IMR-90 (cell line): ENCODE measurements around the gene SNED1. TPM values are rescaled to one million over a fixed set of nuclear protein-coding genes. Genes with fewer than 3 reads are reported as not detected.

ENCODE experiments used
- ATAC-seq: fragments of 200-7000 bp; cut with Tn5 transposase; 2 replicates; pipeline ENCODE4 v1.9.1; 2020; ENCODE audit warnings: low read depth, mild to moderate bottlenecking, moderate library complexity
- BruUV-seq: library from RNA; stranded (reverse); fragments of 400-500 nt; replicated peaks from 2 replicates; lab custom pipeline; 2021; lab: Mats Ljungman, UMichigan
- CTCF ChIA-PET: fragments of 300-600 bp; formaldehyde crosslinking; extraction: SDS; loops from one replicate; lab custom pipeline; 2021; ENCODE audit warnings: antibody characterized with exemption; lab: Yijun Ruan, JAX
- POLR2A ChIA-PET: fragments of 300-600 bp; sonication (Branson Sonifier 250); formaldehyde crosslinking; loops from one replicate; lab custom pipeline; 2022; ENCODE audit warnings: antibody characterized with exemption; ENCODE audit not compliant: unreplicated experiment; lab: Charles Lee
- DNase-seq: peaks from one replicate; pipeline ENCODE4 v3.0.0; 2013
- H2AFZ ChIP-seq: replicated peaks from 2 replicates; pipeline ENCODE3; 2013; ENCODE audit warnings: low read length, mild to moderate bottlenecking; ENCODE audit not compliant: poor library complexity
- H2AK5ac ChIP-seq: 2 replicates; pipeline ENCODE4 v1.6.1; 2013; ENCODE audit warnings: low read depth, low read length, inconsistent platforms
- H2AK9ac ChIP-seq: replicated peaks from 2 replicates; pipeline ENCODE3; 2013; ENCODE audit warnings: mild to moderate bottlenecking, low read depth, low read length, moderate library complexity; ENCODE audit not compliant: poor library complexity
- H2BK120ac ChIP-seq: 2 replicates; pipeline ENCODE4 v1.6.1; 2013; ENCODE audit warnings: low read depth, low read length, inconsistent platforms
- H2BK15ac ChIP-seq: 3 replicates; pipeline ENCODE4 v1.6.1; 2013; ENCODE audit warnings: low read depth, low read length, inconsistent platforms
- H2BK20ac ChIP-seq: 2 replicates; pipeline ENCODE4 v1.6.1; 2013; ENCODE audit warnings: low read depth, mild to moderate bottlenecking, inconsistent platforms, low read length, moderate library complexity
- H2BK5ac ChIP-seq: 2 replicates; pipeline ENCODE4 v1.6.1; 2013; ENCODE audit warnings: mild to moderate bottlenecking, low read depth, low read length, inconsistent platforms; ENCODE audit not compliant: poor library complexity, severe bottlenecking
- H3K14ac ChIP-seq: replicated peaks from 2 replicates; pipeline ENCODE4 v1.6.1; 2013; ENCODE audit warnings: low read depth, low read length, inconsistent platforms
- H3K18ac ChIP-seq: 2 replicates; pipeline ENCODE4 v1.6.1; 2013; ENCODE audit warnings: low read depth, low read length, control low read depth
- H3K23ac ChIP-seq: 2 replicates; pipeline ENCODE4 v1.6.1; 2013; ENCODE audit warnings: low read depth, low read length, inconsistent platforms
- H3K27ac ChIP-seq: 2 replicates; pipeline ENCODE4 v1.5.1; 2013; ENCODE audit warnings: mild to moderate bottlenecking, control low read depth, low read length; ENCODE audit not compliant: insufficient read depth
- H3K27me3 ChIP-seq: 2 replicates; pipeline ENCODE4 v1.6.1; 2013; ENCODE audit warnings: low read length; ENCODE audit not compliant: control insufficient read depth, insufficient read depth
- H3K36me3 ChIP-seq: 2 replicates; pipeline ENCODE4 v1.6.1; 2013; ENCODE audit warnings: low read length, mixed read lengths; ENCODE audit not compliant: control insufficient read depth, insufficient read depth
- H3K4ac ChIP-seq: 2 replicates; pipeline ENCODE4 v1.6.1; 2013; ENCODE audit warnings: low read depth, low read length, inconsistent platforms
- H3K4me1 ChIP-seq: 2 replicates; pipeline ENCODE4 v1.6.1; 2013; ENCODE audit warnings: low read length, mixed read lengths; ENCODE audit not compliant: control insufficient read depth, insufficient read depth
- H3K4me2 ChIP-seq: 2 replicates; pipeline ENCODE4 v1.6.1; 2013; ENCODE audit warnings: low read depth, mild to moderate bottlenecking, control low read depth, low read length, moderate library complexity
- H3K4me3 ChIP-seq: 2 replicates; pipeline ENCODE4 v1.5.1; 2013; ENCODE audit warnings: low read depth, mild to moderate bottlenecking, control low read depth, low read length, moderate library complexity; ENCODE audit not compliant: insufficient read depth
- H3K56ac ChIP-seq: 2 replicates; pipeline ENCODE4 v1.6.1; 2013; ENCODE audit warnings: low read length, inconsistent platforms; ENCODE audit not compliant: insufficient read depth; ENCODE audit errors: extremely low read depth
- H3K79me1 ChIP-seq, 2 experiments: 2 replicates each; pipeline ENCODE4 v1.6.1; 2013; ENCODE audit warnings: low read length in 2 of 2, inconsistent platforms in 1 of 2, low read depth in 1 of 2
- H3K9ac ChIP-seq: 2 replicates; pipeline ENCODE4 v1.6.1; 2013; ENCODE audit warnings: low read depth, low read length, control low read depth
- H3K9me1 ChIP-seq: 2 replicates; pipeline ENCODE4 v1.6.1; 2013; ENCODE audit warnings: low read length, inconsistent platforms; ENCODE audit not compliant: insufficient read depth
- H3K9me3 ChIP-seq: 2 replicates; pipeline ENCODE4 v1.6.1; 2013; ENCODE audit warnings: low read length; ENCODE audit not compliant: control insufficient read depth, insufficient read depth
- H4K20me1 ChIP-seq: 2 replicates; pipeline ENCODE4 v1.6.1; 2013; ENCODE audit warnings: low read length, inconsistent platforms; ENCODE audit not compliant: insufficient read depth
- H4K5ac ChIP-seq: 2 replicates; pipeline ENCODE4 v1.6.1; 2013; ENCODE audit warnings: mild to moderate bottlenecking, low read depth, low read length, control low read depth
- H4K8ac ChIP-seq, 2 experiments: 2 replicates each; pipeline ENCODE4 v1.6.1; 2013; ENCODE audit warnings: low read depth in 2 of 2, low read length in 2 of 2, control low read depth in 1 of 2, inconsistent platforms in 1 of 2
- H4K91ac ChIP-seq: 2 replicates; pipeline ENCODE4 v1.6.1; 2013; ENCODE audit warnings: low read depth, low read length, inconsistent platforms; ENCODE audit not compliant: insufficient read depth
- BHLHE40 ChIP-seq: fragments of 150-350 bp; IDR thresholded peaks from 2 replicates; pipeline ENCODE4 v1.6.1; 2016; ENCODE audit warnings: mild to moderate bottlenecking, low read depth, low read length
- CEBPB ChIP-seq: IDR thresholded peaks from 2 replicates; pipeline ENCODE4 v1.6.1; 2012; ENCODE audit warnings: low read depth, low read length, improper control_type of control experiment
- CHD1 ChIP-seq: IDR thresholded peaks from 2 replicates; pipeline ENCODE4 v1.6.1; 2012; ENCODE audit warnings: low read depth, low read length, improper control_type of control experiment
- FOS ChIP-seq: fragments of 150-350 bp; IDR thresholded peaks from 2 replicates; pipeline ENCODE4 v1.6.1; 2016; ENCODE audit warnings: low read depth, low read length
- NFE2L2 ChIP-seq: fragments of 150-350 bp; IDR thresholded peaks from 2 replicates; pipeline ENCODE4 v1.6.1; 2016; ENCODE audit warnings: low read depth, mild to moderate bottlenecking, low read length
- RFX5 ChIP-seq: IDR thresholded peaks from 2 replicates; pipeline ENCODE4 v1.8.0; 2012; ENCODE audit warnings: low read depth, mild to moderate bottlenecking, low read length, moderate library complexity
- SMC3 ChIP-seq: fragments of 150-350 bp; IDR thresholded peaks from 2 replicates; pipeline ENCODE4 v1.6.1; 2016; ENCODE audit warnings: low read depth, mild to moderate bottlenecking, antibody characterized with exemption, low read length, moderate library complexity
- WGBS, 2 experiments: methylation state at CpG; one replicate each; pipeline versions ENCODE4 v1.1.5 to v1.1.7; 2013; ENCODE audit warnings: missing lambda C conversion rate in 2 of 2; ENCODE audit not compliant: insufficient read length in 1 of 2; ENCODE audit errors: extremely low coverage in 2 of 2; 5-methylcytosine and 5-hydroxymethylcytosine counted together
- dilution Hi-C: fragments of 300-500 bp; cut with HindIII; formaldehyde crosslinking; loops from one replicate; pipeline ENCODE4 v1.14.3; 2018; ENCODE audit warnings: low sequenced_read_pairs; ENCODE audit not compliant: unreplicated experiment
- in situ Hi-C: fragments of 300-500 bp; cut with MboI; formaldehyde crosslinking; loops from 3 replicates; pipeline ENCODE4 v1.14.3; 2019; ENCODE audit warnings: low sequenced_read_pairs, inconsistent platforms, mixed read lengths
- intact Hi-C: fragments of 100-400 bp; cut with micrococcal nuclease; formaldehyde crosslinking; loops from 2 replicates; pipeline ENCODE4 v1.10.0; 2022
- polyA plus RNA-seq, 3 experiments: library from polyadenylated mRNA; depleted of rRNA; stranded (reverse); fragments of >200 nt; gene quantifications; 2 replicates each; pipeline ENCODE4 v1.2.3, GENCODE V29; 2012; ENCODE audit warnings: low replicate concordance in 1 of 3
- total RNA-seq: library from RNA; depleted of rRNA; stranded (reverse); fragments of >200 nt; gene quantifications from 2 replicates; pipeline ENCODE4 v1.2.3, GENCODE V29; 2012

SNED1 gene
- total and polyA plus RNA-seq, 2 of the 4 experiments (the other 2 are of a cell fraction): 1.1 to 3.4 TPM

GRCh38 chr2:240949791-240950705 is 48.4 kb upstream of the SNED1 start:
- H4K91ac ChIP-seq: no peak overlapping the region
- H3K36me3 ChIP-seq: no peaks in the 10 kb centered on the region
- H2AK5ac ChIP-seq: no peak overlapping the region
- no peak overlapping the region for H4K5ac ChIP-seq
- H2BK120ac ChIP-seq: no peak overlapping the region
- H4K8ac ChIP-seq: no peak overlapping the region
- WGBS, 2 experiments: 67% methylated on average over 3 of the region's 14 CpGs; no CpG with 5 or more reads in 1 of the 2 experiments
- no peak overlapping the region for H3K18ac ChIP-seq
- H3K9me1 ChIP-seq: no peaks in the 10 kb centered on the region
- BruUV-seq: no TSS peak
- peak overlapping the region; percentile 9 for H2AFZ ChIP-seq
- no peak overlapping the region for H3K9ac ChIP-seq
- no peak overlapping the region for H2BK20ac ChIP-seq
- no peaks in the 10 kb centered on the region for H3K9me3 ChIP-seq
- peaks cover 20% of the 10 kb centered on the region; the same call in 1 of the 2 replicates for H3K27me3 ChIP-seq
- H2BK5ac ChIP-seq: no peak overlapping the region
- H3K4ac ChIP-seq: no peak overlapping the region
- H3K4me3 ChIP-seq: no peak overlapping the region
- CTCF ChIA-PET: interaction anchor here (0.5 kb wide), 1 partner anchor 33 kb away, joined by 3 read pairs; no protein-coding TSS in a partner anchor
- H3K23ac ChIP-seq: no peak overlapping the region
- no peak overlapping the region for H3K56ac ChIP-seq
- no peak overlapping the region for H3K14ac ChIP-seq
- no peak for DNase-seq
- in situ Hi-C loops (no loop called here), dilution Hi-C loops (no loop called here), intact Hi-C loops (no loop called here)
- H3K4me2 ChIP-seq: no peak overlapping the region
- H3K4me1 ChIP-seq: no peaks in the 10 kb centered on the region; the same call in 1 of the 2 replicates
- no peak for TF ChIP-seq CEBPB
- no peak for TF ChIP-seq BHLHE40
- TF ChIP-seq FOS: no peak
- no peak for TF ChIP-seq CHD1
- TF ChIP-seq RFX5: no peak
- no peak for TF ChIP-seq SMC3
- TF ChIP-seq NFE2L2: no peak
- H2AK9ac ChIP-seq: no peak overlapping the region
- no peaks in the 10 kb centered on the region for H3K79me1 ChIP-seq
- H4K20me1 ChIP-seq: no peaks in the 10 kb centered on the region
- ATAC-seq: no peak
- POLR2A ChIA-PET: no interaction called here
- H2BK15ac ChIP-seq: no peak overlapping the region
- H3K27ac ChIP-seq: no peak overlapping the region
